ENCODE measurements around the gene RRAS. TPM values are rescaled to one million over a fixed set of nuclear protein-coding genes. Genes with fewer than 3 reads are reported as not detected.

Gene RRAS
- total and polyA plus RNA-seq, 4 donors: 4.1 to 18.5 (median 11.1) TPM

DNA sequence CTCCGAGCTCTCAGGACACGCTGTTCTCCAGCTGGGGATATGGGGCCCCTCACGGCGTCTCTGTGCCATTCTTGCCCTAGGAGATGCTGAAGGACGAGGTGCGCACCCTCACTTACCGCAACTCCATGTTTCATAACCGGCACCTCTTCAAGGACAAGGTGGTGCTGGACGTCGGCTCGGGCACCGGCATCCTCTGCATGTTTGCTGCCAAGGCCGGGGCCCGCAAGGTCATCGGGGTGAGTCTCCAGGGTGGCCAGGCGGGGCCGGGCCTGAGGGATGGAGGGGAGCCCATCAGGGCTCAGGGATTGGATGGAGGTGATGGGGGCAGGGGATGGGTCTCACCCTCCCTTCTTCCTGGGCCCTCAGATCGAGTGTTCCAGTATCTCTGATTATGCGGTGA lies 41.9 kb upstream of the RRAS start:
- no peak overlapping the region for H3K27ac ChIP-seq (ENCODE audit: low read depth in 1 of 2, low read length in 2 of 2)
- WGBS: 90% methylated on average over 19 of the region's 19 CpGs
- peaks cover 2 to 37% (median 20%) of the 10 kb centered on the region in 4 donors for H3K4me1 ChIP-seq (ENCODE audit: control insufficient read depth in 4 of 4, insufficient read depth in 4 of 4, low read length in 3 of 4)
- no peak for DNase-seq (ENCODE audit: low spot score)
- no peak overlapping the region for H3K9ac ChIP-seq (ENCODE audit: low read depth in 1 of 2, low read length in 2 of 2)
- H3K4me3 ChIP-seq (ENCODE audit: low read depth in 1 of 3, low read length in 3 of 3): no peak overlapping the region
- TF ChIP-seq SP1 (IDR thresholded peaks at IDR 0.05): no peak
- TF ChIP-seq REST (IDR thresholded peaks at IDR 0.05): no peak
- TF ChIP-seq ZBTB33 (IDR thresholded peaks at IDR 0.05): no peak
- TF ChIP-seq, protein P1, sequence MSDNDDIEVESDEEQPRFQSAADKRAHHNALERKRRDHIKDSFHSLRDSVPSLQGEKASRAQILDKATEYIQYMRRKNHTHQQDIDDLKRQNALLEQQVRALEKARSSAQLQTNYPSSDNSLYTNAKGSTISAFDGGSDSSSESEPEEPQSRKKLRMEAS (IDR thresholded peaks at IDR 0.05): no peak
- no peak for TF ChIP-seq HNF4A (conservative IDR thresholded peaks at IDR 0.05)
- TF ChIP-seq JUND (IDR thresholded peaks at IDR 0.05): no peak
- TF ChIP-seq RXRA (IDR thresholded peaks at IDR 0.05): no peak
- TF ChIP-seq RAD21 (IDR thresholded peaks at IDR 0.05): no peak
- no peak for TF ChIP-seq EGR1 (IDR thresholded peaks at IDR 0.05; ENCODE audit: low read depth in 2 of 2)
- no peaks in the 10 kb centered on the region for H3K27me3 ChIP-seq (ENCODE audit: control insufficient read depth in 4 of 4, insufficient read depth in 4 of 4, low read length in 3 of 4)
- peaks cover 6 to 39% (median 13%) of the 10 kb centered on the region in 4 donors for H3K36me3 ChIP-seq (ENCODE audit: control insufficient read depth in 4 of 4, insufficient read depth in 3 of 4, low read depth in 1 of 4, low read length in 3 of 4)
- no peaks in the 10 kb centered on the region for H3K9me3 ChIP-seq (ENCODE audit: control insufficient read depth in 4 of 4, low read length in 3 of 4)

DNA sequence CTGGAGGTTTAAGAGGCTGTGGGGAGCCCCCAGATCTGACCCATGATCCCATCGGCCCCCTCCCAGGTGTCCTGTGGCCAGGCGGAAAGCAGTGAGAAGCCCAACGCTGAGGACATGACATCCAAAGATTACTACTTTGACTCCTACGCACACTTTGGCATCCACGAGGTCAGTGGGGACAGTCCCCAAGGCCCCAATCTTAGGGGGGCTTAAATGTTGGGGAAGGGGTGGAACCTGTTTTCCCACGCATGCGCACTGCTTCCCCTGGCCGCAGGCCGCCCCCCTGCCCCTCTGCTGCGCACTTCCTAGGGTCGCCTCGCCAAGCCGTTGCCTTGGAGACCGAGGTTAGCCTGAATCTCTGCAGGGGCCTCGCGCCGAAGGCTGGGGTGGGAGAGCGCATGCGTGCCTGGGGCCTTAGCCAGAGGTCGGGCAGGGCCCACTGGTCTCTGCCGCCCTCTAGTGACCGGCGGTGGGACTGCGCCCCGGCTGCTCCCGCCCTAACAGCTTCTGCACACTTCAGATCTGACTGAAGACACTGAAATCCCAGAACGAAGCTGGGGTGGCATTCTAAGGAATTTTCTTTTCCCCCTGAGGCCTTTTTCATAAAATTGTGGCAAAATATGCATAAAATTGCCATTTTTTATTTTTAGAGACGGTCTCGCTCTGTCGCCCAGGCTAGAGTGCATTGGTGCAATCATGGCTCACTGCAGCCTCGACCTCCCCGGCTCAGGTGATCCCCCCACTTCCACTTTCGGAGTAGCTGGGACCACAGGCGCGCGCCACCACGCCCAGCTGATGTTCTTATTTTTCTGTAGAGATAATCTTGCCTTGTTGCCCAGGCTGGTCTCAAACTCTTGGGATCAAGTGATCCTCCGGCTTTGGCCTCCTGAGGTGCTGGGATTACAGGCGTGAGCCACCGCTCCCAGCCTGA lies 40.7 kb upstream of the RRAS start:
- 36% methylated on average over 40 of the region's 40 CpGs for WGBS

More for the DNA sequence above, 40.7 kb upstream of the RRAS start:
- Histone ChIP-seq H3K9ac (ENCODE audit: low read depth in 1 of 2, low read length in 2 of 2) (no peak overlapping the region), H3K4me3 (ENCODE audit: low read depth in 1 of 3, low read length in 3 of 3) (no peak overlapping the region), H3K4me1 (ENCODE audit: control insufficient read depth in 4 of 4, insufficient read depth in 4 of 4, low read length in 3 of 4) (peaks cover 2 to 40% (median 22%) of the 10 kb centered on the region in 4 donors), H3K9me3 (ENCODE audit: control insufficient read depth in 4 of 4, low read length in 3 of 4) (no peaks in the 10 kb centered on the region), H3K27me3 (ENCODE audit: control insufficient read depth in 4 of 4, insufficient read depth in 4 of 4, low read length in 3 of 4) (no peaks in the 10 kb centered on the region), H3K27ac (ENCODE audit: low read depth in 1 of 2, low read length in 2 of 2) (peak overlapping the region in 1 of 2 donors; percentile 33), H3K36me3 (ENCODE audit: control insufficient read depth in 4 of 4, insufficient read depth in 3 of 4, low read depth in 1 of 4, low read length in 3 of 4) (peaks cover 6 to 32% (median 10%) of the 10 kb centered on the region in 4 donors)
- TF ChIP-seq YY1 (IDR thresholded peaks at IDR 0.05): peak; percentile 46
- TF ChIP-seq EGR1 (IDR thresholded peaks at IDR 0.05; ENCODE audit: low read depth in 2 of 2): no peak
- peak; percentile 83 to 89 for TF ChIP-seq RAD21 (IDR thresholded peaks at IDR 0.05)
- peak; percentile 99 for TF ChIP-seq CTCF (IDR thresholded peaks at IDR 0.05; ENCODE audit: low read depth, low read length, missing input control)
- DNase-seq (ENCODE audit: low spot score): peak; percentile 98

Measured in liver (tissue), 9 donors.